Mesendoderm (in vitro differentiated cells): ENCODE results near the gene ITIH4.

ENCODE experiments used
- DNase-seq: peaks from one replicate; pipeline ENCODE4 v3.0.0; 2013
- H2AK5ac ChIP-seq: 2 replicates; pipeline ENCODE4 v1.6.1; 2013; ENCODE audit warnings: low read length, inconsistent platforms
- H2BK120ac ChIP-seq: 2 replicates; pipeline ENCODE4 v1.6.1; 2013; ENCODE audit warnings: low read depth, mild to moderate bottlenecking, low read length, moderate library complexity, mixed read lengths
- H2BK15ac ChIP-seq: replicated peaks from 2 replicates; pipeline ENCODE4 v1.6.1; 2013; ENCODE audit warnings: low read depth, mild to moderate bottlenecking, moderate library complexity
- H2BK5ac ChIP-seq: 2 replicates; pipeline ENCODE4 v1.6.1; 2013; ENCODE audit warnings: low read length, inconsistent platforms
- H3K18ac ChIP-seq: 2 replicates; pipeline ENCODE4 v1.6.1; 2013; ENCODE audit warnings: mild to moderate bottlenecking, low read length, mixed read lengths
- H3K23ac ChIP-seq: one replicate; pipeline ENCODE4 v1.6.1; 2013; ENCODE audit warnings: low read length
- H3K27ac ChIP-seq: 2 replicates; pipeline ENCODE4 v1.5.1; 2013; ENCODE audit warnings: low read depth, mild to moderate bottlenecking, inconsistent platforms, low read length, moderate library complexity
- H3K27me3 ChIP-seq: 2 replicates; pipeline ENCODE4 v1.6.1; 2013; ENCODE audit warnings: low read length, control low read depth, mild to moderate bottlenecking, inconsistent platforms; ENCODE audit not compliant: insufficient read depth, poor library complexity
- H3K36me3 ChIP-seq: 2 replicates; pipeline ENCODE4 v1.6.1; 2013; ENCODE audit warnings: low read length, inconsistent platforms; ENCODE audit not compliant: control insufficient read depth, insufficient read depth
- H3K4ac ChIP-seq: one replicate; pipeline ENCODE4 v1.6.1; 2013; ENCODE audit warnings: low read depth, mild to moderate bottlenecking, low read length, moderate library complexity
- H3K4me1 ChIP-seq: 2 replicates; pipeline ENCODE4 v1.6.1; 2013; ENCODE audit warnings: low read depth, low read length, inconsistent platforms; ENCODE audit not compliant: control insufficient read depth
- H3K4me2 ChIP-seq: 2 replicates; pipeline ENCODE4 v1.6.1; 2013; ENCODE audit warnings: low read length
- H3K4me3 ChIP-seq: 2 replicates; pipeline ENCODE4 v1.5.1; 2013; ENCODE audit warnings: mild to moderate bottlenecking, low read length
- H3K56ac ChIP-seq: one replicate; pipeline ENCODE4 v1.6.1; 2013; ENCODE audit warnings: low read length
- H3K79me1 ChIP-seq: 2 replicates; pipeline ENCODE4 v1.6.1; 2013; ENCODE audit warnings: low read length, inconsistent platforms
- H3K79me2 ChIP-seq: 2 replicates; pipeline ENCODE4 v1.6.1; 2013; ENCODE audit warnings: mild to moderate bottlenecking, low read length; ENCODE audit not compliant: control insufficient read depth, insufficient read depth
- H3K9ac ChIP-seq: 2 replicates; pipeline ENCODE4 v1.6.1; 2013; ENCODE audit warnings: low read length, inconsistent platforms
- H4K5ac ChIP-seq: one replicate; pipeline ENCODE4 v1.6.1; 2013; ENCODE audit warnings: low read length
- H4K8ac ChIP-seq: one replicate; pipeline ENCODE4 v1.6.1; 2013; ENCODE audit warnings: low read depth, mild to moderate bottlenecking, control low read depth, low read length, moderate library complexity
- WGBS: extraction: QIAGEN DNeasy Blood & Tissue Kit; methylation state at CpG from one replicate; pipeline ENCODE4 v1.1.7; 2013; ENCODE audit warnings: low lambda C conversion rate, missing lambda C conversion rate; ENCODE audit not compliant: insufficient coverage; ENCODE audit errors: extremely low coverage; 5-methylcytosine and 5-hydroxymethylcytosine counted together

Gene ITIH4

DNA sequence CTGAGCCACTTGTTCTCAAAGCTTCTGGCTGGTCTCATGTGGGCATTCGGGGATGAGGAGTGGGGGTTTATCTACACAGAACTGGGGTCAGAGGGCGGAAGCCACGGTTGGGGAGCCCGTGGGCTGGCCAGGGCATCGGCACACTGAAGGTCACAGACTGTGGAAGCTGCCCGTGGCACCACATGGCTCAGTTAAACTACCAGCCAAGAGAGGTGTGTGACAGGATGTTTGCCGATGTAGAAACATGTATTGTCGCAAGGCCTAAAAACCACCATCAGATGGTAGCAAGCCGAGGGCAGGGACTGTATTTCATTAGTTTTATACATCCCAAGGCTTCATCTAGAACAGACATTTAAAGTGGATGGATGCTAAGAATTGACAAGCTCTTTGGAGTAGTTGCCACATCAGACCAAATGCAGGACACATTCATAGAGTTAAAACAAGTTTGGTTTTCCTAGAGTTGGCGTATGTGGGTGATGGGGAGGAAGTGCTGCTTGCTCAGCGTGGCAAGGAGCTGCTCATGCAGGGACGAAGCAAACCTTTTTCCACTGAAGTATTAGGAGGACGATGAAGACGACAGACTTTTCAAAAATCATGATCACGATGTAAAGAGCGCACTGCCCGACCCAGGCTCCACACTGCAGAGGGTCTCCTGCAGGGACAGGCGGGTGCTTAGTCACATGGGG lies 14.0 kb upstream of the ITIH4 start:
- Histone ChIP-seq H3K23ac (no peak overlapping the region), H2BK120ac (no peak overlapping the region), H3K18ac (no peak overlapping the region), H3K4me3 (no peak overlapping the region), H2BK5ac (no peak overlapping the region), H3K79me2 (no peaks in the 10 kb centered on the region), H2BK15ac (no peak overlapping the region), H3K4ac (no peak overlapping the region), H3K79me1 (no peaks in the 10 kb centered on the region), H4K5ac (no peak overlapping the region), H3K27me3 (no peaks in the 10 kb centered on the region), H2AK5ac (no peak overlapping the region), H3K4me1 (no peaks in the 10 kb centered on the region), H3K9ac (no peak overlapping the region), H3K56ac (no peak overlapping the region), H3K36me3 (no peaks in the 10 kb centered on the region), H3K4me2 (no peak overlapping the region), H4K8ac (no peak overlapping the region), H3K27ac (no peak overlapping the region)
- WGBS, result no CpG with 5 or more reads among the region's 18 CpGs
- no peak for DNase-seq

DNA sequence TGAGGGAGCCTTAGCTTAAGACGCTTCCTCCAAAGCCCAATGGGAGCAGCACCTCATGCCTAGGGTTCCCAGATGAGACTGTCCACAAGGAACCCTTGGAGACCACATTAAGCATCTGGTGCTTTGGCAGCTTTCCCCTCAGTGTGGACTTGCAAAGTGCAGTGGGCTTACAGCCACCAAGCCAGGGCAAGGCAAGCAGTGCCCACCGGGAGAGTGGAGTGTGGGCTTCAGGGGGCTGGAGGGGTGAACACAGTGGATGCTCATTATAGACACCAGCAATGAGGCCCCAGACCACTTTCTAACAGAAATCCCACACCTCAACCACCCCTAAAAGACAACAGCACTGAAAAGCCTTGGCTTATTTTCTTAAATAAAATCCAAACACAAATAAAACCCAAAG lies 13.4 kb upstream of the ITIH4 start:
- H3K79me2 ChIP-seq, result no peaks in the 10 kb centered on the region
- H3K18ac ChIP-seq, result no peak overlapping the region
- H2BK15ac ChIP-seq, result no peak overlapping the region
- H4K8ac ChIP-seq, result no peak overlapping the region
- H2BK5ac ChIP-seq, result no peak overlapping the region
- no peak for DNase-seq
- H3K4ac ChIP-seq, result no peak overlapping the region
- no peak overlapping the region for H3K4me2 ChIP-seq
- no peak overlapping the region for H3K56ac ChIP-seq
- no peaks in the 10 kb centered on the region for H3K27me3 ChIP-seq
- H3K4me1 ChIP-seq, result no peaks in the 10 kb centered on the region
- no peak overlapping the region for H3K4me3 ChIP-seq
- H3K9ac ChIP-seq, result no peak overlapping the region
- H2BK120ac ChIP-seq, result no peak overlapping the region
- H3K36me3 ChIP-seq, result no peaks in the 10 kb centered on the region
- no peak overlapping the region for H2AK5ac ChIP-seq
- no peaks in the 10 kb centered on the region for H3K79me1 ChIP-seq
- H3K23ac ChIP-seq, result no peak overlapping the region
- H3K27ac ChIP-seq, result no peak overlapping the region
- H4K5ac ChIP-seq, result no peak overlapping the region
- WGBS, result no CpG with 5 or more reads among the region's 2 CpGs

DNA sequence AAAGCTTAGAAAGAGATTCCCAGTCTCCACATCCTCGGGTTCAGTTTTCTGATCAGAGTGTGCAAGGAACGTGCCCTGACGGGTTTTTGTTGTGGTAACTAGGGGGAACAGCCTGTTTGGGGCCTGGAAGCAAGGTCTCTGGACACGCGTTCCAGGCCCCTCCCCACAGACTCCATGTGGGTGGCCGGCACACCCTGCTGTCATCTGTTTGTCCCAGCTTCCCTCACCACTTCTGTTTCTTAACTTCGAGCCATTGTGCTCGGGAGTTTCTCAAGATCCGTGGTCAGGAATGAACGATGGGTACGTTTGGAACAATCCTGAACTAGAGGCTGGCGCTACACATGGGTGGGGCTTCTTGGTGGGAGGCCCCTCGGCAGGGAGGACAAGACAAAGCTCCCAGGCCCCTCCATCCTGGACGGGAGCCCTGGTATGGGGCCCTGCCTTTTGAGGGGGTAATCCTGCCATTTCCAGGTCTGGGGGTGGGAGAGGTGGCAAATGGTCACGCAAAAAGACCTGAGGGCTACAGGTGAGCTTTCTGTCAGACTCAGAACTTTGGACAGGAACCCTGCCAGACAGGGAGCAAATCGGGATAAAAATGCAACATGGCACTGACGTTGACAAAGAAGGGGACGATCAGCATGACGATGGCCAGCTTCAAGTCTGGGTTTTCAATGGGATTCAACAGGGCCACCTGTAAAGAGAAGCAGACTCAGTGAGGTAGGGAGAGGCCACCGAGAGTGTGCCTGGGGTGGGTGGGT lies 12.8 kb upstream of the ITIH4 start:
- no peak overlapping the region for H3K4me3 ChIP-seq
- no peaks in the 10 kb centered on the region for H3K27me3 ChIP-seq
- no peaks in the 10 kb centered on the region for H3K4me1 ChIP-seq
- H2BK5ac ChIP-seq, result no peak overlapping the region
- no peaks in the 10 kb centered on the region for H3K79me2 ChIP-seq
- H2AK5ac ChIP-seq, result no peak overlapping the region
- no peak overlapping the region for H4K5ac ChIP-seq
- no CpG with 5 or more reads among the region's 20 CpGs for WGBS
- DNase-seq, result no peak
- H2BK120ac ChIP-seq, result no peak overlapping the region
- no peaks in the 10 kb centered on the region for H3K36me3 ChIP-seq
- no peak overlapping the region for H3K23ac ChIP-seq
- H3K4ac ChIP-seq, result no peak overlapping the region
- no peak overlapping the region for H3K18ac ChIP-seq
- H3K27ac ChIP-seq, result no peak overlapping the region
- no peak overlapping the region for H4K8ac ChIP-seq
- H3K56ac ChIP-seq, result no peak overlapping the region
- H2BK15ac ChIP-seq, result no peak overlapping the region
- no peaks in the 10 kb centered on the region for H3K79me1 ChIP-seq
- no peak overlapping the region for H3K4me2 ChIP-seq
- H3K9ac ChIP-seq, result no peak overlapping the region

DNA sequence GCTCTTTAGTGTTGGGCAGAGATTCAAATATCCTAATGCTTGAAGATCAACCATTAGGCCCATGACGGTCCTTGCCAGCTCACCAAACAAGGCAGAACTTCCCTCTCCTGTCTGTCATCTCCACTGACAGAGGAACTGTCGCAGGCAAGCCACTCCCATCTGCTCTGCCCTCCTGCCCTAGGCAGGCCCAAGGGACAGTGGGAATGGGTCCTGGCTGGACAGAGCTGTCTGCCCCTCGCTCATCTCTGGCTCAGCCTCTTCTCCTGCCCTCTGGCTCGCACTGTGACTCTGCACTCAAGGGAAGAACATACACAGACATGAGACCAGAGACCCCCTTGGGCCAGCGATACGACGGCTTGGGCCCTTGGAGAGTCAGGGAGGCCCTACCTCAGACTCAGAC lies 12.0 kb upstream of the ITIH4 start:
- Histone ChIP-seq H3K18ac (no peak overlapping the region), H2BK5ac (no peak overlapping the region), H3K27ac (no peak overlapping the region), H2BK15ac (no peak overlapping the region), H4K5ac (no peak overlapping the region), H3K79me2 (no peaks in the 10 kb centered on the region), H2BK120ac (no peak overlapping the region), H3K4me3 (no peak overlapping the region), H3K23ac (no peak overlapping the region), H3K4me1 (no peaks in the 10 kb centered on the region), H3K4me2 (no peak overlapping the region), H3K36me3 (no peaks in the 10 kb centered on the region), H3K4ac (no peak overlapping the region), H3K27me3 (no peaks in the 10 kb centered on the region), H3K9ac (no peak overlapping the region), H3K56ac (no peak overlapping the region), H3K79me1 (no peaks in the 10 kb centered on the region), H2AK5ac (no peak overlapping the region), H4K8ac (no peak overlapping the region)
- DNase-seq, result no peak
- no CpG with 5 or more reads among the region's 7 CpGs for WGBS

DNA sequence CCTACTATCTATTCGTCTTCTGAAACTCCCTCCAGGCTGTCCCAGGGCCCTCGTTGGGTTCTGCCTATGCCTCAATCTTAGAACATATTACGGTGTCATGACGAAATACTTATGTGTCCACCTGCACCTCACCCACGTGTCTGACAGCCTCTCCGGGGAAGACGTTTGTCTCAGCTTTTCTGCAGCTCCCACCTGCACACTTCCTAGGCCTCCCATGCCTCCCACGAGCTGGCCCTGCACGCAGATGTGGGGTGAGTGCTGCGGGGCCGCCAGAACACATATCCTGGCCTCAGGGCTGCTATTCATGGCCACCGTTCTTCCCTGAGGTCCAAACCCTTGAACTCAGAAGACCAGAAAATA lies 11.5 kb upstream of the ITIH4 start:
- H3K79me1 ChIP-seq, result no peaks in the 10 kb centered on the region
- no peak for DNase-seq
- no peak overlapping the region for H2AK5ac ChIP-seq
- no peak overlapping the region for H4K8ac ChIP-seq
- H3K18ac ChIP-seq, result no peak overlapping the region
- no peak overlapping the region for H3K56ac ChIP-seq
- H3K9ac ChIP-seq, result no peak overlapping the region
- no peak overlapping the region for H3K4me2 ChIP-seq
- no CpG with 5 or more reads among the region's 12 CpGs for WGBS
- H3K4me3 ChIP-seq, result no peak overlapping the region
- H3K23ac ChIP-seq, result no peak overlapping the region
- H3K79me2 ChIP-seq, result no peaks in the 10 kb centered on the region
- H2BK5ac ChIP-seq, result no peak overlapping the region
- no peak overlapping the region for H2BK120ac ChIP-seq
- no peaks in the 10 kb centered on the region for H3K36me3 ChIP-seq
- no peak overlapping the region for H4K5ac ChIP-seq
- H3K27ac ChIP-seq, result no peak overlapping the region
- no peaks in the 10 kb centered on the region for H3K27me3 ChIP-seq
- no peaks in the 10 kb centered on the region for H3K4me1 ChIP-seq
- H2BK15ac ChIP-seq, result no peak overlapping the region
- H3K4ac ChIP-seq, result no peak overlapping the region
